Stimulated activated CD8-positive, alpha-beta memory T cell treated with anti-CD3 and anti-CD28 coated beads, Interleukin-12 subunit alpha, Interleukin-12 subunit beta, amount 100 ng/mL, for 24 hours (primary cell): ENCODE measurements around the gene OARD1.
"Not testable (repeated sequence)": the region's sequence is repeated elsewhere in the genome, so short reads cannot be mapped to it uniquely, and the experiment has no call there.

Source experiments
- DNase-seq: peaks from one replicate; pipeline ENCODE4 v3.0.0-alpha.2; 2020; ENCODE audit errors: extremely low read depth

The OARD1 gene

DNA sequence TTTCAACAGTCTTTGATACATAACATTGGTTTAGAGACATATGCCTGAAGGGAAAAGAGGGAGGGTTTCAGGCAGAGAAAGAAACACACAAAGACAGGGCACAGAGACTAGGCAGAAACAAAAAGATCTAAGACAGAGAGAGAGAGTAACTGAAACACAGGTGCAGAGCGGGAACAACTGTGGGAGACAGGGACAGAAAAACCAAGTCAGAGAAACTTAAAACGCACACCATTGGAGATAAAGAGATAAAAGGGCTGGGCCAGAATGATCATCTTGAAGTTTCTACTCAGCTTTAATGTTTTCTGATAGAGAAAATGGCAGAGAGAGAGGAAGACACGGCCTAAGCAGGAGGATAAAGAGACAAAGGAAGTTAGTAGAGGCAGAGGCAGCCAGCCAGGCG is 44.9 kb downstream of the OARD1 start:
- no peak for DNase-seq

DNA sequence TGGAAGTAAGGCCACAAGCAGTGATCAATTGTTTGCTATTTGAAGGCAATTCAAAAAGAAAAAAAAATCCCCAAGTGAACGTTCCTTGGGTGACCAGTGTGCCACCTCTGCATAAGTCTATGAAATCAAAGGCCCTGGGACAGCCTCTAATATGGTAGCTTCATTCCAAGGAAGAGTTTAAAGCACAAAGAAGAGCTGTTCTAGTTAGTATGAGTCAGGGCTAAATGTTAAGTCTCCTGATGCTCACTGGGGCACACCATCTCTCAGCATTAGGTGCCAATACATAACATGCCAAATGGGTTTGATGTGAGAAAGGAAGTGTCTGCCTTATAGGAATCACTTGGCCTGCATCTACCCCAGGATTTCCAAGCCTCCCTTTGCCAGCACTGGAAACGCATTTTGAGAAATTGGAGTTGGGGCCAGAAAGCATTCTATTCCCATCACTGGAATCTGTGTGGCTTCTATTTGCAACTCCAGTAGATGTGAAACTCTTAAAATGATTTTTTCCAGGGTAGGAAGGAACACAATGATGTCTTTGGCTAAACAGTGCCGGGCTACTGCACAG is 46.1 kb downstream of the OARD1 start:
- DNase-seq = no peak

DNA sequence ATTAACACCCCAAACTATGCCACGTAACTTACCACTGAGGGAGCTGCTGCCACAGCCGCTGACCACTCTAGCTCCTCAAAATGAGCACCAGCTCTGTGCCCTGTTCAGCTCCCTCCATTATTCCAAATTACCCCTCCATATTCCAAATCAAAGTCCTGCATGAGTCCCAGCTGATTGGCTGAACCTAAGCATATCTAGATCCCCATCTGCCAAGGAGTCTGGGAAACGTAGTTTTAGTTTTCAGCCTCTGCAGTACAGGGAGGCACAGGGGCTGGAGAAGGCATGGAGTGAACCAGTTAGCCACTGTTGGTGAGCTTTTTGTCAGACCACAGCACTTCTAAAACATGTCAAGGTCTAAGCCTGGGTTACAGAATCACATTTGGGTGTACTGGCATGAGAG is 49.0 kb downstream of the OARD1 start:
- DNase-seq = no peak

DNA sequence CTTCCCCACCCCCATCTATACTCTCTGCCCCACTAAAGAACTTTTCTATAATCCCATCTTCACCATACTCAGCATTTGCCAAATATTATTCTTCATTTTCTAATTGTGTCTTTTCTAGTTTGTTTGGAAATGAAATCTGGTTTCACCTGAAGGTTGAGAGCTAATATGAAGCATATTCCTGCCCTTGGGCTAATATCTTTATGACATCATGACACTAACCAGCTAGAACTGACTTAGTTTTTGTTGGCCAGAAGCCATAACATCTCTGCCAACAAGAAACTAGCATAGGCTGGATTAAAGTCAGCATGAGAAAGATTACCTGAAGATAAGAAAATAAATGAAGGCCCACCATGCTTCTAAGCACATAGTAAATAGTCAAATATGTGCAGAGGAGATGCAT is 49.9 kb downstream of the OARD1 start:
- DNase-seq = no peak

DNA sequence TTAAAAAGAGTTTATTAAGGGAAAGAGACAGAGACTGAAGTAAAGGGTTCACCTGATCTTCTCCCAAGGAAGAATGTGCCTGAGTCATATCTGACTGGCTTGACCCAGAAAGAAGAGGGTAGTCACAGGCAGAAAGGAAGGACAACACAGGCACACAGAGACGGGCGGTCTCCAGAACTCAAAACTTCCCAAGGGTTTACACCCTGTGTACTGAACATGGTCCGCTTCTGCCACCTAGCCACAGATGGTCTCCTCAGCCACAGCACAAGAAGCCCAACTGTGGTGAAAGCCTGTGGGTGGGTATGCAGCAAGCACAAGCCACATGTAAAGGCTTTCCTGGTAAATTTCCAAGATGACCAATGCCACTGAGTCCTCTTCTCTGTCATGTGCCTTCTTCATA is 50.3 kb downstream of the OARD1 start:
- DNase-seq = no peak

DNA sequence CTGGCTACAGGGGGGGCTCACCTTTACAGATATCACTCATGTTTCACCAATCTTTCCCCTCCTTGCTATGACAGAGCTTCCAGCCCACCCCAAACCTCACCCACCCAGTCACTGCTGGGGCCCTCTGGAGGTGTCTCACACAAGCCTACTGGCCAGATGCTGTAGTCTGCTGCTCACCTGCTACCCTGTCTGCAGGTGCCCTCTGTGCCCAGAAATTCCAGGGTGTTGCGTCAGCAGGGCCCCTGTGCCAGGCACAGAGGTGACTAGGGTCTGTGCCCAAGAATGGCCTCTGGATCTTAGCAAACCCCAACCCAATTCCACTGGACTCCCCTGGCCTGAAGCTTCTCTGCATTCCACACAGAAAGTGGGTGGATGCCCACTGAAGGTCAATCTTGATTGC is 54.5 kb downstream of the OARD1 start:
- DNase-seq = no peak

DNA sequence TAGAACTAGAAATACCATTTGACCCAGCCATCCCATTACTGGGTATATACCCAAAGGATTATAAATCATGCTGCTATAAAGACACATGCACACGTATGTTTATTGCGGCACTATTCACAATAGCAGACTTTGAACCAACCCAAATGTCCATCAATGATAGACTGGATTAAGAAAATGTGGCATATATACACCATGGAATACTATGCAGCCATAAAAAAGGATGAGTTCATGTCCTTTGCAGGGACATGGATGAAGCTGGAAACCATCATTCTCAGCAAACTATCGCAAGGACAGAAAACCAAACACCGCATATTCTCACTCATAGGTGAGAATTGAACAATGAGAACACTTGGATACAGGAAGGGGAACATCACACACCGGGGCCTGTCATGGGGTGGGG is 56.3 kb downstream of the OARD1 start:
- not testable (repeated sequence) for DNase-seq

DNA sequence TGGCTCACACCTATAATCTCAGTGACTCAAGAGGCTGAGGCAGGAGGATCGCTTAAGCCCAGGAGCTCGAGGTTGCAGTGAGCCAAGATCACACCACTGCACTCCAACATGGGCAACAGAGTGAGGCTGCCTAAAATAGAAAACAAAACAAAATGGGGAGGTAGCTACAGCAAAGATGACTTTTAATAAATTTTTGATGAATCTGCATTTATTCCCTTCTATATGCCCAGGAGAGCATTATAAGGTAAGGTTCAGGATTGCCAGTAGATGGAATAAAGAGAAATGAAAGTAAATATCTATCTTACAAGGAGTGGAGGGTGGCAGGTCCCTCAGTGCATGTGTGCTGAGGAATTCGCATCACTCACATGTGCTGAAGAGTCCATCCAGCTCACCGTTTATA is 57.4 kb downstream of the OARD1 start:
- no peak for DNase-seq
